ENCODE results near the gene CRIM1. TPM values are rescaled to one million over a fixed set of nuclear protein-coding genes. Genes with fewer than 3 reads are reported as not detected.

Gene CRIM1
- total RNA-seq, 1 experiment from 2014 or later = 27.6 TPM

DNA sequence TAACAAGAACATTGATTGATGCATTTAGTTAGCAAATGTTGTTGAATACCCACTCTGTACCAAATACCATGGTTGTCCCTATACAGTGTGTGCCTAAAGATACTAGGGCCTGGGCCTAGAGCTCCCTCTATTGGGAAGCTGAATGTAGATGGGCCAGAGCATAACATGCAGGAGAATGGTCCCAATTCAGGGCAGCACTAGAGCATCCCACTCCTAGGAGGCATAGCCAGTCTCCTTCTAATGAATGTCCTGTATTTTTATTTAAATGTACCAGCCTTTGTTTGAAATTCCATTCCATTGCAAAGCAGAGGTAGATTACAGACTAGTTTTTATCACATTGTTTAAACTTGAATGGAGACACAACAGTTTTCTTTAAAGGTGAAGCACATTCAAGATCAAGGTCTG is 151.8 kb downstream of the CRIM1 start:
- Mint-ChIP-seq H3K27me3 (ENCODE audit: low read depth) (no peaks in the 10 kb centered on the region), H3K4me3 (no peak overlapping the region), H3K4me1 (peaks cover 17 to 18% of the 10 kb centered on the region in 2 experiments), H3K9me3 (no peaks in the 10 kb centered on the region), H3K27ac (no peak overlapping the region), H3K36me3 (ENCODE audit: insufficient read depth in 1 of 3, low read depth in 3 of 3) (peaks cover 9 to 35% (median 21%) of the 10 kb centered on the region in 3 experiments; a peak in 6 of 7 replicates)
- H3K9ac ChIP-seq (ENCODE audit: extremely low read depth, insufficient read length, low read length) = no peak overlapping the region
- H2BK120ac ChIP-seq (ENCODE audit: low read depth, low read length, poor library complexity, severe bottlenecking) = no peak overlapping the region
- no peak overlapping the region for H2AK5ac ChIP-seq (ENCODE audit: insufficient read length, low read length)
- H2BK12ac ChIP-seq (ENCODE audit: insufficient read length, low read depth, low read length) = no peak overlapping the region
- DNase-seq = peak; percentile 75
- H3K23me2 ChIP-seq (ENCODE audit: insufficient read length, low read depth, low read length, poor library complexity, severe bottlenecking) = no peaks in the 10 kb centered on the region
- H2BK5ac ChIP-seq (ENCODE audit: insufficient read length, low read length) = no peak overlapping the region
- H4K8ac ChIP-seq (replicated peaks; ENCODE audit: insufficient read length, low read depth, low read length) = no peak overlapping the region
- H3K14ac ChIP-seq (ENCODE audit: insufficient read depth, low read length) = no peak overlapping the region
- H2BK15ac ChIP-seq (ENCODE audit: low read depth, low read length) = no peak overlapping the region
- H3T11ph ChIP-seq (ENCODE audit: low read length) = no peak overlapping the region
- H3K23ac ChIP-seq (ENCODE audit: insufficient read length, low read depth, low read length) = no peak overlapping the region
- no peak overlapping the region for H2BK20ac ChIP-seq (ENCODE audit: low read depth, low read length, poor library complexity, severe bottlenecking)
- no peak overlapping the region for H4K5ac ChIP-seq (ENCODE audit: insufficient read length, low read depth, low read length)
- H3K27ac ChIP-seq (ENCODE audit: insufficient read length, low read depth, low read length) = no peak overlapping the region
- no peaks in the 10 kb centered on the region for H3K79me2 ChIP-seq (ENCODE audit: insufficient read depth, low read length)
- no peaks in the 10 kb centered on the region for H3K9me3 ChIP-seq (ENCODE audit: control insufficient read depth, low read depth, low read length)
- H2AFZ ChIP-seq (ENCODE audit: low read length) = no peak overlapping the region
- no peak overlapping the region for H3K18ac ChIP-seq (ENCODE audit: insufficient read length, low read depth, low read length)
- no peaks in the 10 kb centered on the region for H3K79me1 ChIP-seq (ENCODE audit: insufficient read depth, low read depth, low read length, poor library complexity, severe bottlenecking)
- no peak overlapping the region for H3K56ac ChIP-seq (ENCODE audit: insufficient read length, low read depth, low read length)
- H3K4me2 ChIP-seq (ENCODE audit: insufficient read depth, insufficient read length, low read length) = no peak overlapping the region
- H3K4me1 ChIP-seq (ENCODE audit: insufficient read depth, low read length) = peaks cover 3% of the 10 kb centered on the region; the same call in 1 of the 2 replicates
- H4K20me1 ChIP-seq (ENCODE audit: control insufficient read depth, insufficient read depth, insufficient read length) = no peaks in the 10 kb centered on the region
- no peak overlapping the region for H3K4ac ChIP-seq (ENCODE audit: low read depth, low read length)
- H3K27me3 ChIP-seq (ENCODE audit: insufficient read depth, low read length) = no peaks in the 10 kb centered on the region
- H4K91ac ChIP-seq (ENCODE audit: insufficient read length, low read depth, low read length) = no peak overlapping the region
- TF ChIP-seq, protein P1, sequence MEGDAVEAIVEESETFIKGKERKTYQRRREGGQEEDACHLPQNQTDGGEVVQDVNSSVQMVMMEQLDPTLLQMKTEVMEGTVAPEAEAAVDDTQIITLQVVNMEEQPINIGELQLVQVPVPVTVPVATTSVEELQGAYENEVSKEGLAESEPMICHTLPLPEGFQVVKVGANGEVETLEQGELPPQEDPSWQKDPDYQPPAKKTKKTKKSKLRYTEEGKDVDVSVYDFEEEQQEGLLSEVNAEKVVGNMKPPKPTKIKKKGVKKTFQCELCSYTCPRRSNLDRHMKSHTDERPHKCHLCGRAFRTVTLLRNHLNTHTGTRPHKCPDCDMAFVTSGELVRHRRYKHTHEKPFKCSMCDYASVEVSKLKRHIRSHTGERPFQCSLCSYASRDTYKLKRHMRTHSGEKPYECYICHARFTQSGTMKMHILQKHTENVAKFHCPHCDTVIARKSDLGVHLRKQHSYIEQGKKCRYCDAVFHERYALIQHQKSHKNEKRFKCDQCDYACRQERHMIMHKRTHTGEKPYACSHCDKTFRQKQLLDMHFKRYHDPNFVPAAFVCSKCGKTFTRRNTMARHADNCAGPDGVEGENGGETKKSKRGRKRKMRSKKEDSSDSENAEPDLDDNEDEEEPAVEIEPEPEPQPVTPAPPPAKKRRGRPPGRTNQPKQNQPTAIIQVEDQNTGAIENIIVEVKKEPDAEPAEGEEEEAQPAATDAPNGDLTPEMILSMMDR (conservative IDR thresholded peaks at IDR 0.05) = peak; percentile 94
